ENCODE measurements around the gene FEM1C.

The FEM1C gene

DNA sequence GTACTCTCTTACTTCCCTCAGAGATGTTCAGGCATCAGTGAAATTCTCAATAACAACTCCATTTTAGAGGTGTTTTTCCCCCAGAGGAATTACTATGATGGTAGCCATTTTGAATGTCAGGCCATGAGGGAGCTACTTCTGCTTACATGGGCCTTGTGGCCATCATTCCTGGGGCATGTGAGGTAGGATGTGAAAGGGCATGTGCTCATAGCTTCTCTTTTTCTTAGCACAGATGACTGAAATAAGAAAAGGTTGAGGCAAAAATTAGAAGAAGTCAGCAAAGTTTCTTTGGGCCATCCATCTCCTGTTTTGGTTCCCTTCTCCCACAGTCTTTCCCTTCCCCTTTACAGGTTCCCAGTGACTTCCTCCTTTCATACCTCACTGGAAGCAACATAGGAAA is 68.8 kb downstream of the FEM1C start:
- no peak for DNase-seq (ENCODE audit: low spot score)

DNA sequence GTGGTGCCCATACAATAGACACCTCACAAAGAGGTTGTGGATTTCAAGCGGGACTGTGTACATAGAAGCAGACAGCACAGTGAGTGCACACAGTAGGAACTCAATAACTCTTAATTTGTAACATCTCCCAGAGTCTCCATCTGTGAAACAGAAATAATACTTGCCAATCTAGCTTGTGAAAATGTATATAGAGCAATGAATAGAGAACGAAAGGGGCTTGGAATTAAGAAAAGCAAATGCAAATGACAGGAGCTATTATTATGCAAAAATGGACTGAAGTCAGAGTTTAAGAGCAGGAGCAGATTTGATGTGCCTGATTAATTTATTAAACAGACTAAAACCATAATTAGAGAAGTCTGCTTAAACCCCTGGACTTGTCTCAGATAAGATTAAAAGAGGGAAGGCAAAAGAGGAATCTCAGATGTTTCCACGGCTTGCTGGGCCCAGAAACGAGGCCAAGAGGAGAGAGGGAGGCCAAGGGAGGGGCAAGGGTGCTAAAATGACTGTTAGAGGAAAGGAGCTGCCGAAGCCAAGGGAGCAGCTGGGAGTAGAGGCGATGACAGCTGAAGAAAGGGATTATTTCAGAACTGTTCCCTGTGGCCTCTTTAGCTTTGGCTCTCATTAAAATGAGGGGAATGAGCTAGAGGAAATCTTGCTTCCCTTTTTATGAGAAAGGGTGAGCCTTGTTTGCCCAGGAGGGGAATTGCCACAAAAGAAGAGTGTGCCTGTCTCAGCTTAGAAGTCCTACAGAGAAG is 72.1 kb downstream of the FEM1C start:
- DNase-seq (ENCODE audit: low spot score) = peak; percentile 87

DNA sequence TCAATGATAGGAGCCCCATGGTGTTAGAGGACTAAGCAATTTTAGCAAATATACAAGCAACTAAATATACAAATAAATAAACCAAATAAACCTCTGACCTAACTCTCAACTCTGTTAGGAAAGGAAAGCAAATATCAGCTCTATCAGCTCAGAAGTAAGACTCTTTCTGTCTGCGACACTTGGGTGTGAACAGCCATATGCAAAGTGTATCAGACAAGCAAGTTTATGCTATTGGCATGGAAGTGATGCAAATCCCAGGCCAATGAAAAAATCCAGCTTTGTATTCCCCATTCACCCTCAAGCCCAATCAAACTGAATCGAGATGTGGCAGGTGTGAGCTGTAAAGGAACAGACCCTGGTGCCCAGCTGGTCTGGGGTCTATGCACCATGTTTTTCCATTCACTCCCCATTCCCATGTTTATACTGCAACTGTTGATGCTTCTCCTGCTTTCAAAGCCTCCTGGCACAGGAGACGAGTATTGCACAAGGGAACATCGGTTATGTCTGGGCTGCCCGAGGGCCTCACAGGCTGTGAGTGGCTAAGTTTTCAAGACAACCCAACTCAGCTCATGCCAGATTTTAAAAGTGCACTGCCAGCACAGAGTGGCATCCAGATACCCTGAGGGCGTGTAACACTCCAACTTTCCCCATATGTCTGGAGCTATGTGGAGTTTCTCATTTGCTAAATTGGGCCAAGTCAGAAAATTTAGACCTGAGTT is 73.1 kb downstream of the FEM1C start:
- DNase-seq (ENCODE audit: low spot score) = peak; percentile 23

DNA sequence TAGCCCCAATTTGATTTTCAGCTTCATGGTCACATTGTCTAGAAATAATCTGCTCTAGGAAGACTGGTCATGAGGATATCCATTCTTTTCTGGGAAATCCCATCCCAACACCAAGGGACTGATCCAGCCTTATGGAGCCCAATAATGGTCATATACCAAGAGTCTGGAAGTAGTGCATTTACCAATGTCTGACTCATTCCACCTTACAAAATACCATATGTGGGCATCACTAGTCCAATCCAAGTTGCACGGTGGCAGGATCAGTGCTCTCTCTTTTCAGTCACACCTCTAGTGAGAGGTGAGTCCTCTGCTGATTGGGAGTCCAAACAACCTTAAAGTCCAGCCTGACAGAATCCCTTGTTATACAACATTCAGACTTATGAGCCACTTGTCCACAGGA is 73.7 kb downstream of the FEM1C start:
- DNase-seq (ENCODE audit: low spot score) = no peak

Measured in cerebellar cortex (tissue), 1 donor.